Amniotic epithelial cell (primary cell): ENCODE measurements around the gene MT1E.

Experiments used
- DNase-seq: peaks from one replicate; pipeline ENCODE4 v3.0.0-alpha.2; 2010; ENCODE audit warnings: low read depth

The MT1E gene

GRCh38 chr16:56625140-56625942 lies at the start of gene MT1E:
MT1E (plus strand) TSS chr16:56625781; CDS start chr16:56625852, 71 bp downstream.
- DNase-seq, result peak; percentile 78

- DNase-seq, result peak; percentile 65
Measured at GRCh38 chr16:56576585-56577299, 48.8 kb upstream of the MT1E start.

DNA sequence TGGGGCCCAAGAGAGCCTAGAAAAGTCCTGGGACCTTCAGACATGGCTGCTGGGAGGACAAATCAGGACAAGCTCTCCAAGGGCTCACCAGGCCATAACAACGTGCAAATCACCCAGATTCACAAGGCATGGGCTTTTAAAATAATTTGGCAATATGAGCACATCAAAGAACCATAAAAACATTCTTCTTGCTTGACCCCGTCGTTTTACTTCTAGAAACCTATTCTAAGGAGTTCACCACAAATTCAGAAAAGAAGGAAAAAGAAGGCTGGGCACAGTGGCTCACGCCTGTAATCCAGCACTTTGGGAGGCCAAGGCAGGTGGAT lies 48.3 kb upstream of the MT1E start:
- no peak for DNase-seq

DNA sequence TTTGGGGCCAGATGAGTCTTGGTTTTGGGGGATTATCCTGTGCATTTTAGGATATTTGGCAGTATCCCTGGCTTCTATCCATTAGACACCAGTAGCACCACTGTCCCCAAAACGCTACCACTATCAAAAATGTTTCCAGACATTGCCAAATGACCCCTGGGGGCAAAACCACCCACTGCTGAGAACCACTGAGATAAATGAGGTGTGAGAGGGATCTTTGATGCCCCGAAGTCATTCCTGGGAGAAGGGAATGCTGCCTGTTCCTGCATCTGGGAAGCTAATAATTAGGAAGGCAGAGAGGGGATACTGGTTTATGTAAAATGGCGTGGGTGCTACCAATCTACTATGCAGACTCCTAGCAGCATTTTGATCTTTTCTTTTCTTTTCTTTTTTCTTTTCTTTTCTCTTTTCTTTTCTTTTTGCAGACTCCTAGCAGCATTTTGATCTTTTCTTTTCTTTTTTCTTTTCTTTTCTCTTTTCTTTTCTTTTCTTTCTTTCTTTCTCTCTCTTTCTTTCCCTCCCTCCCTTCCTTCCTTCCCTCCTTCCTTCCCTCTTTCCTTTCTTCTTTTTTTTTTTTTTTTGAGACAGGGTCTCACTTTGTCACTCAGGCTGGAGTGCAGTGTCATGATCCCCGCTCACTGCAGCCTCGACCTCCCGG lies 45.1 kb upstream of the MT1E start:
- DNase-seq, result no peak

DNA sequence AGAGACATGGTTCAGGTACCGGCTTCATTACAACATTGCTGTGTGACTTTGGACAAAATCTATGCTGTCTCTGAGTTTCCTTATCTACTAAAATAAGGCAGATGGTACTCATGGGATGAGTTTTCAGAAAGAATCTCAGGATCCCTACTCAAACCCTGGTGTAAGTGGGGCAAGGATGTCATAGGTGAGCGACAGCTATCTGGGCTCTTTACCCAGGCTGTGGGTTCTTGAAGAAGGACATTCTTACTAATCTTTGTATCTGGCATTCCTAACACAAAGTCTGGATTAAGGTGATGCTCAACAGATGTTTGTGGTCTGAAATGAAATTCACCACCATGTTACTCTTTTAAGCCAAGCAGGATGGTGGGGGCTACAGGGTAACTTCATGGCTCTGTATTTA lies 42.7 kb upstream of the MT1E start:
- peak; percentile 94 for DNase-seq

DNA sequence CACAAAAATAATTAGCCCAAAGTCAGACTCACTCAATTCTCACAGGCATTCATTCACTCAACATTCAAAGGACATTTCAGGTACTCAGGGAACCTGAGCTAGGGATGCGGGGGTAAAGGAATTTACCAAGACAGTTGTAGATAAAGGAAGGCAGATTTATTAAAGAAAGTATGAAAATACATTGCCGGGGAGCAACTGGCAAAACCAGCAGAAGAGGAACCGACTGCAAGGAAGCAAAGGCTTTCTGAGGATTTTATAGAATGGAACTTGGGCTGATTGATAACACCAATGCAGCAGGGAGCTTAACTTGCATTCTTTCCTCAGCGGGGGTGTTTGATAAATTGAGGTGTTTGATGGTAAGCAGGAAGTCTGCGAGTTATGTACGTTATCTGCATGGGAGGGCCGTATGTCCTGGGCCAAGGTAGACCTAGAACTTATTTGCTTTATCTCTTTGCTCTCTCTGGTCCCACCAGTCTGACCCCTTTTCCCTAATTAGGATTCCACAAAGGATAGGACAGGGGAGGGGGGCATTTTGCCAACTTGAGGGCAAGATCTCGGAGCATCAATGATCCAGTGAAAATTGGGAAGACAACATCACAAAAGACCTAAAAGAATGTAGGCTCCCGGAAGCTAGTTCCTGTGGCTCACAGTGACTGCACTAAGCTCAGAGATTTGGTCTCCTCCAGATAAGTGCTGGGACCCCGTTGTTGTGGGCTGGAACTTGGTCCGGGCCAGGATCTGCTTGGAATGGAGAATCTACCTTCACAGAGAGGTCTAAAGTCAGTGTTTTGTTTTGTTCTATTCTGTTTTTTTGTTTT lies 42.0 kb upstream of the MT1E start:
- peak; percentile 91 for DNase-seq

DNA sequence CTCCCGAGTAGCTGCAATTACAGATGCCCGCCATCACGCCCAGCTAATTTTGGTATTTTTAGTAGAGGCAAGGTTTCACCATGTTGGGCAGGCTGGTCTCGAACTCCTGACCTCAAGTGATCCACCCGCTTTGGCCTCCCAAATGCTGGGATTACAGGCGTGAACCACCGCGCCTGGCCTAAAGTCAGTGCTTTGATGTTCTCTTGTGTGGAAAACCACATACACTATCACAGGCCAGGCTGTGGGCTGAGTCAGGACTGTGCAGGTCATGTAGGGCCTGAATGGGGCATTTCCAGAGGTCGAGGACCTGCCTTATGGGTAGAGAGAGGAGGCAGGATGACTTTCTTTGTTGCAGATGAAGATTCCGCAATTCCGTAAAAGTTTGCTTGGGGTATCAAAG lies 41.3 kb upstream of the MT1E start:
- DNase-seq, result peak; percentile 55

DNA sequence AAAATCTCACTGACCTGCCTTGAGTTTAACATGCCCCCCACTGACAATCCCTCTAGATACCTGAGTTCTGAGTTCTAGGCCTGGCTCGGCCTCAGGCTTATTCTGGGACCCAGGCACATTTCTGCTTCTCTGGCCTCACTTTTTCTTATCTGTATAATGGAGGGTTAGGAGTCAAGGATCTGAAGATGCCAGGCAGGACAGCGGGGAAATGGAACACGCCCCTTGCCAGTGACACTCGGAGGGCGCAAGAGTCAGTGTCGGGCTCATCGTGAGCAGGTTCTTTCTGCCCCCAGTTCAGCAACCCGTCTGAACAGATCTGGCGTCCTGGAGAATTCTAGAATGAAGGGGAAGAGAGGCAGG lies 36.8 kb upstream of the MT1E start:
- DNase-seq, result no peak

DNA sequence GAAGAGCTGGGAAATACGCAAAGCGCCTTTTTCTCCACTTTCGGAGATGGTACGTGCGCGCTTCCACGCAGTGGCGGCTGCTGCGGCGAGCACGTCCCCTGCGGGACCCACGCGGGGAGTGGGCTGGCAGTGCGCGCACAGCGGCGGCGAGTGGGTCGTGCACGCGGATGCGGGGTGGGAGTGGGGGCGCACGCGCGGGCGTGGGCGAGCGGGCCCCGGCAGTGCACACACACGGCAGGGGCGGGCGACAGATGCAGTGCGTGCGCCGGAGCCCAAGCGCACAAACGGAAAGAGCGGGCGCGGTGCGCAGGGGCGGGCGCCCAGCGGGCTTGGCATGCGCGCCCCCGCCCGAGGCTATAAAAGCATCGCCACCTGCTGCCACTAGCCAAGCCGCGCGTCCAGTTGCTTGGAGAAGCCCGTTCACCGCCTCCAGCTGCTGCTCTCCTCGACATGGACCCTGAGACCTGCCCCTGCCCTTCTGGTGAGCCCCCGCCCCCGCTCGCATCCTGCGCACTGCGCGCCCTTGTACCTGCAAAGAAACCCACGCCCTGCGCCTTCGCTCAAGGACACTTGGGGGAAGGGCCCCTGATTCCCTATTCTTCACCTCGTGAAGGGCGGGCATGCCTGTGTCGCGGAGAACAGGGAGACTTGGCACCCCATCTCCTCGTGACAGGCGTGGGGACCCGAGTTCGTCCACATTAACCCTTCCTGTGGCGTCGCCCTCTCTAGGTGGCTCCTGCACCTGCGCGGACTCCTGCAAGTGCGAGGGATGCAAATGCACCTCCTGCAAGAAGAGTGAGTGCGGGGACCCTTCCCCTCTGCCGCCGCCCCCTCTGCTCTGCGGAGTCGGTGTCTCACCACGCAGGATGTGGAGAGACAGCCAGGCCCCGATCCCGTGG lies 36.2 kb upstream of the MT1E start, which contains the start of gene MT3:
MT3 (plus strand) TSS at position 388 of the 899 bp plus-strand sequence; CDS start at position 451, 63 bp downstream.
- DNase-seq, result no peak

- peak; percentile 24 for DNase-seq
Measured at GRCh38 chr16:56591377-56592060, 34.1 kb upstream of the MT1E start.

GRCh38 chr16:56593573-56594291 lies 31.8 kb upstream of the MT1E start:
- no peak for DNase-seq

DNA sequence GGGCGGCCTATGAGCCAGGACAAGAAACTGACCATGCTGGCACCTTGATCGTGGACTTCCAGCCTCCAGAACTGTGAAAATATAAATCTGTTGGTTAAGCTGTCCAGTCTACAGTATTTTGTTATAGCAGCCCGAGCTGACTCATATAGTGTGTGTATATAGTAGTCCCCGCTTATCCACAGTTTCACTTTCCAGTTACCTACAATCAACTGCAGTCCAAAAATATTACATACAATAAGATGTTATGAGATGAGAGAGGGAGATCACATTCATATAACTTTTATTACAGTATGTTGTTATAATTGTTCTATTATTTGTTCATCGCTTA lies 31.3 kb upstream of the MT1E start:
- no peak for DNase-seq

DNA sequence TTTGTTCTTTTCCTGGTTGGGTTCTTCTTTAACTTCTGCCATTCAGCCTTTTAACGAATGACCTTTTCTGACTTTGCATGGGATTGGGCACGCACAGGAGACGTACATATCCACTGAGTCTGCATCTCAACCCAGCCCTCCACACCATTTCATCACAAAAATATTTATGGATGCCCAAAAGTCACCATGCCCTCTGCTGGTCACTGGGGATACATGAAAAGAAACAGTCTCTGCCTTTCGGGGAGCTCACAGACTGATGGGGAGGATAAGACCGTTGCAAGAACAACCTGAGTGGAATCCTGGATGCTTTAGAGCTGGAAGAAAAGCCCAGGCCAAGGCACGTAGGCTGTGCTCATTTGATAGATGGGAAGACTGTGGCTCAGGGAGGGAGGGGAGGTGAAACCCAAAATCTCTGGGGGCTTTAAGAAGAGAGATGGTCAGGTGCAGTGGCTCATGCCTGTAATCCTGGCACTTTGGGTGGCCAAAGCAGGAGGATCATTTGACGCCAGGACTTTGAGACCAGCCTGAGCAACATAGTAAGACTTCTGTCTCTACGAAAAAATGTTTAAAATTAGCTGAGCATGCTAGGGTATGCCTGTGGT lies 25.1 kb upstream of the MT1E start:
- peak; percentile 63 for DNase-seq

- no peak for DNase-seq
Measured at GRCh38 chr16:56601325-56601724, 24.3 kb upstream of the MT1E start.

- DNase-seq, result peak; percentile 18
Measured at GRCh38 chr16:56603589-56603988, 22.0 kb upstream of the MT1E start.

DNA sequence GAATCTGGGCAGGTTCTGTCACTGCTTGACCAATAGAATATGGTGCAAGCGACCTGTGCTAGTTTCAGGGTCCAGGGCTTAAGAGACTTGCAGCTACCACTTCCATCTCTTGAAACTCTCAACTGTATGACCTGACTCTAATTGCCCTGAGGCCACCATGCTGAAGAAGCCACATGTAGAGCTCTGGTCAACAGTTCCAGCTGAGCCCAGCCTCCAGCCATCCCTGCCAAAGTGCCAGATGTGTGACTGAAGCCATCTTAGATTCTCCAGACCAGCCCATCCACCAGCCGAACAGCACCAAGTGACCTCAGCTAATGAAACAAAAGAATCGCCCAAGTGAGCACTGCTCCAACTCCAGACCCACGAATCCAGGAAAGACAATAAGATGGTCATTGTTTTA lies 20.6 kb upstream of the MT1E start:
- no peak for DNase-seq

DNA sequence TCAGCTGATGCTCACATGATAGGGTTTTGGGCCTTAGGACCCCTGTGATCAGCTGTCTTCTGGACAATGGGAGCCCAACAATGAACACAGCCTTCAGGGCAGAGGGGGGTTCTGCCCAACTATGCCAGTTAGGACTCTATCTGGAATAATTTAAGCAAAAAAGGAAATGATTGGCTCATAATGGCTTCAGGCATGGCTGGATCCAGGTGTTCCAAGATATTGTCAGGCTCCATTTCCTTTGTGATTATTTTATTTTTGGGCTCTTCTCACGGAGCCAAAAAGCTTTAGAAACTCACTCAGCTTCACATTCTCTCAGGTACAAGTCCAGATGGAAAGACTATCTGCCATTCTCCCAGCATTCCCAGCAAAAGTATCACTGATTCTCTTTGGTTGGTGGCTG lies 20.1 kb upstream of the MT1E start:
- DNase-seq, result no peak

GRCh38 chr16:56606071-56606475 lies 19.5 kb upstream of the MT1E start:
- peak; percentile 89 for DNase-seq

DNA sequence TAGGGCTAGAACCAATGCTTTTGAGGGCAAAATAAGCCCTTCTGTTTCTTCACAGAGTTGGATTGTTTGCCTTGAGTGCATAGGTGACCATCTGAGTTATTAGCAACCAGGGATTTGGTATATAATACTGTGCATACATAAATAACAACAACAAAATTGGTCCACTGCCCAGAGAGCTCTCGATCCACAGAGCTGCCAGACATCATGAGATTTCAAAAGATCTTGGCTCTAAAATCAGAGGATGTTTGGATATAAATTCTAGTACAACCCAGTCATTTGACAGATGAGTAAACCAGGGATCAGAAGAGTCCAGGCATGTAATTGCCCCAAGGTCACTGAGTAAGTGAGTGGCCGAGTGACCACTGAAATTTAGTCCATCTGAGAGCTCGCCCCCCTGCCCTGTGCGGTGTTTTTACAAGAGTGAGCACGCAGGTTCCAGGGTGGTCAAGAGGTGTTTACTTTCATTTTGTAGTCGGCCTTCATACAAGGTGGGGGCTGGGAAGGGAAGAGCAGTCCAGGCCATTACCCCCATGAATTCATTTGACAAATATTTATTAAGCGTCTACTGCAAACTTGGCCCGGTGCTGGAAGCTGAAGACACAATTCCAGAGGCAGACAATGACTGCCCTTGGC lies 19.0 kb upstream of the MT1E start:
- peak; percentile 97 for DNase-seq
